GM03348 (cell line): ENCODE data around the gene PEX14.
A peak's percentile ranks its signal among the peaks of the same experiment; 100 is the strongest.
"Not testable (repeated sequence)": the region's sequence is repeated elsewhere in the genome, so short reads cannot be mapped to it uniquely, and the experiment has no call there.

Source experiments
- DNase-seq: peaks from one replicate; pipeline ENCODE4 v3.0.0; 2012; ENCODE audit warnings: low spot score

Gene PEX14

GRCh38 chr1:10495475-10495817 is 20.7 kb downstream of the PEX14 start:
- no peak for DNase-seq

- no peak for DNase-seq
These were observed 21.2 kb downstream of the PEX14 start for GRCh38 chr1:10495952-10496351.

GRCh38 chr1:10497109-10497508 is 22.4 kb downstream of the PEX14 start:
- no peak for DNase-seq

GRCh38 chr1:10498231-10498630 is 23.5 kb downstream of the PEX14 start:
- no peak for DNase-seq

- no peak for DNase-seq
These were observed 27.5 kb downstream of the PEX14 start for GRCh38 chr1:10502206-10502605.

GRCh38 chr1:10504249-10504648 is 29.5 kb downstream of the PEX14 start:
- no peak for DNase-seq

GRCh38 chr1:10506046-10506676 is 31.4 kb downstream of the PEX14 start:
- not testable (repeated sequence) for DNase-seq

GRCh38 chr1:10506677-10507047 is 31.9 kb downstream of the PEX14 start:
- no peak for DNase-seq

- peak; percentile 91 for DNase-seq
These were observed 32.5 kb downstream of the PEX14 start for GRCh38 chr1:10507111-10507879.

- DNase-seq = no peak
These were observed 33.8 kb downstream of the PEX14 start for GRCh38 chr1:10508511-10508951.

GRCh38 chr1:10509809-10510509 is 35.2 kb downstream of the PEX14 start:
- DNase-seq = no peak

- peak; percentile 81 for DNase-seq
These were observed 36.1 kb downstream of the PEX14 start for GRCh38 chr1:10510520-10511493.

- no peak for DNase-seq
These were observed 36.7 kb downstream of the PEX14 start for GRCh38 chr1:10511494-10511885.

GRCh38 chr1:10513199-10513598 is 38.4 kb downstream of the PEX14 start:
- no peak for DNase-seq

- peak; percentile 50 for DNase-seq
These were observed 39.9 kb downstream of the PEX14 start for GRCh38 chr1:10514490-10515235.

GRCh38 chr1:10515301-10515975 is 40.7 kb downstream of the PEX14 start:
- no peak for DNase-seq

GRCh38 chr1:10515976-10516750 is 41.4 kb downstream of the PEX14 start:
- no peak for DNase-seq

GRCh38 chr1:10516925-10517676 is 42.4 kb downstream of the PEX14 start:
- no peak for DNase-seq

GRCh38 chr1:10517677-10517982 is 42.9 kb downstream of the PEX14 start:
- no peak for DNase-seq
